Caki2 (cell line): Measurements from ENCODE around the gene PROC. TPM values are rescaled to one million over a fixed set of nuclear protein-coding genes. Genes with fewer than 3 reads are reported as not detected.

Experiments used
- DNase-seq: peaks from one replicate; pipeline ENCODE4 v3.0.0-alpha.2; 2015; ENCODE audit warnings: low read depth
- in situ Hi-C: cut with HindIII; loops from 2 replicates; pipeline ENCODE4 v1.10.0; 2016; ENCODE audit warnings: low sequenced_read_pairs, low pct_unique_long_range_greater_than_20kb, mixed read lengths
- total RNA-seq: library from RNA; depleted of rRNA; stranded (reverse); fragments of >200 nt; shearing (Covaris generic); gene quantifications from 2 replicates; pipeline ENCODE4 v1.2.3, GENCODE V29; 2014; ENCODE audit warnings: low replicate concordance; rRNA removed

PROC gene
- total RNA-seq, 1 experiment from 2014 or later, result 0.44 TPM

GRCh38 chr2:127471286-127471988 is 53.2 kb downstream of the PROC start:
- in situ Hi-C loops, result no loop called here
- no peak for DNase-seq

GRCh38 chr2:127472268-127472667 is 54.0 kb downstream of the PROC start:
- DNase-seq, result no peak
- in situ Hi-C loops, result no loop called here

- in situ Hi-C loops, result no loop called here
- DNase-seq, result no peak
Observed at GRCh38 chr2:127475788-127476187, 57.6 kb downstream of the PROC start.

Other genes starting within 250 kb of the PROC start
- gene CYP27C1, start 198.1 kb upstream of the PROC start, total RNA-seq, result 2.9 and 3.0 TPM in 2 replicates
- gene ERCC3, start 124.3 kb upstream of the PROC start, total RNA-seq, result 24.1 and 49.6 TPM in 2 replicates
- gene MAP3K2, start 30.5 kb upstream of the PROC start, total RNA-seq, result 15.7 and 23.6 TPM in 2 replicates
- gene IWS1, start 108.1 kb downstream of the PROC start, total RNA-seq, result 11.0 and 34.9 TPM in 2 replicates
- gene MYO7B, start 117.3 kb downstream of the PROC start, total RNA-seq, result not detected in 2 replicates
- gene GPR17, start 227.7 kb downstream of the PROC start, total RNA-seq, result not detected in 2 replicates